ENCODE results near the gene PKP2.

PKP2 gene

GRCh38 chr12:32896432-32897280, at the start of gene PKP2:
TSS of gene PKP2 (minus strand) at chr12:32896777. CDS start at chr12:32896731, 46 bp downstream.
- DNase-seq (ENCODE audit: low spot score), result peak; percentile 12

GRCh38 chr12:32944195-32944594, 47.6 kb upstream of the PKP2 start:
- DNase-seq (ENCODE audit: low spot score), result no peak

GRCh38 chr12:32939801-32940200, 43.2 kb upstream of the PKP2 start:
- no peak for DNase-seq (ENCODE audit: low spot score)

- DNase-seq (ENCODE audit: low spot score), result no peak
These were observed 30.4 kb upstream of the PKP2 start for GRCh38 chr12:32926963-32927362.

- DNase-seq (ENCODE audit: low spot score), result no peak
These were observed 29.8 kb upstream of the PKP2 start for GRCh38 chr12:32926356-32926755.

GRCh38 chr12:32922546-32923297, 26.1 kb upstream of the PKP2 start:
- DNase-seq (ENCODE audit: low spot score), result no peak

GRCh38 chr12:32921397-32921796, 24.8 kb upstream of the PKP2 start:
- no peak for DNase-seq (ENCODE audit: low spot score)

GRCh38 chr12:32920506-32921085, 24.0 kb upstream of the PKP2 start:
- no peak for DNase-seq (ENCODE audit: low spot score)

- DNase-seq (ENCODE audit: low spot score), result peak; percentile 9
These were observed 22.6 kb upstream of the PKP2 start for GRCh38 chr12:32918890-32919801.

GRCh38 chr12:32917094-32917611, 20.6 kb upstream of the PKP2 start:
- DNase-seq (ENCODE audit: low spot score), result no peak

- DNase-seq (ENCODE audit: low spot score), result no peak
These were observed 11.4 kb upstream of the PKP2 start for GRCh38 chr12:32907898-32908476.

GRCh38 chr12:32907166-32907565, 10.6 kb upstream of the PKP2 start:
- DNase-seq (ENCODE audit: low spot score), result no peak

- no peak for DNase-seq (ENCODE audit: low spot score)
These were observed 10.0 kb upstream of the PKP2 start for GRCh38 chr12:32906399-32907165.

GRCh38 chr12:32903763-32904162, 7.2 kb upstream of the PKP2 start:
- DNase-seq (ENCODE audit: low spot score), result no peak

GRCh38 chr12:32903318-32903717, 6.7 kb upstream of the PKP2 start:
- DNase-seq (ENCODE audit: low spot score), result no peak

GRCh38 chr12:32902287-32902997, 5.9 kb upstream of the PKP2 start:
- DNase-seq (ENCODE audit: low spot score), result no peak

GRCh38 chr12:32901553-32901952, 5.0 kb upstream of the PKP2 start:
- DNase-seq (ENCODE audit: low spot score), result no peak

GRCh38 chr12:32897687-32898573, 1.4 kb upstream of the PKP2 start:
- no peak for DNase-seq (ENCODE audit: low spot score)

GRCh38 chr12:32897281-32897610, 669 bp upstream of the PKP2 start:
- DNase-seq (ENCODE audit: low spot score), result no peak
